Keratinocyte (primary cell): ENCODE results near the gene KEAP1.

Source experiments
- CTCF ChIP-seq, 3 experiments: IDR thresholded peaks in 1 of 3; conservative IDR thresholded peaks in 1 of 3; optimal IDR thresholded peaks in 1 of 3; 2 replicates in 2 of 3; 3 replicates in 1 of 3; pipeline versions ENCODE3 to v1.5.1; 2011; ENCODE audit warnings: low read length in 3 of 3, mild to moderate bottlenecking in 3 of 3, moderate library complexity in 2 of 3, control low read depth in 1 of 3, inconsistent platforms in 1 of 3; ENCODE audit not compliant: insufficient read depth in 2 of 3; ENCODE audit errors: extremely low read depth in 1 of 3
- EZH2 ChIP-seq: IDR thresholded peaks from one replicate; pipeline ENCODE4 v1.6.1; 2012; ENCODE audit warnings: inconsistent platforms, mild to moderate bottlenecking, low read length, moderate library complexity

- TF ChIP-seq CTCF (optimal IDR thresholded peaks at IDR 0.05 in 1 of 3, IDR thresholded peaks at IDR 0.05 in 1 of 3, conservative IDR thresholded peaks at IDR 0.05 in 1 of 3; ENCODE audit: extremely low read depth in 1 of 3, insufficient read depth in 2 of 3, low read length in 3 of 3): no peak
- no peak for TF ChIP-seq EZH2
Observed at GRCh38 chr19:10523135-10523636, 20.0 kb upstream of the KEAP1 start.
